HG02938 (cell line): ENCODE data around the gene SAFB2.

Source experiments
- ATAC-seq: cut with Tn5 transposase; IDR thresholded peaks from one replicate; pipeline ENCODE4 v1.9.1; 2021; ENCODE audit warnings: mild to moderate bottlenecking, moderate library complexity; ENCODE audit not compliant: unreplicated experiment

SAFB2 gene

GRCh38 chr19:5585461-5586299 lies 36.9 kb downstream of the SAFB2 start:
- ATAC-seq: no peak

GRCh38 chr19:5580161-5580571 lies 42.4 kb downstream of the SAFB2 start:
- no peak for ATAC-seq

- ATAC-seq: no peak
These were observed 42.9 kb downstream of the SAFB2 start for GRCh38 chr19:5579697-5580096.

GRCh38 chr19:5579286-5579685 lies 43.3 kb downstream of the SAFB2 start:
- ATAC-seq: no peak

- no peak for ATAC-seq
These were observed 44.3 kb downstream of the SAFB2 start for GRCh38 chr19:5578097-5578846.

GRCh38 chr19:5575590-5575989 lies 47.0 kb downstream of the SAFB2 start:
- ATAC-seq: no peak

GRCh38 chr19:5572556-5573286 lies 49.9 kb downstream of the SAFB2 start:
- no peak for ATAC-seq

- no peak for ATAC-seq
These were observed 50.8 kb downstream of the SAFB2 start for GRCh38 chr19:5571777-5572176.

GRCh38 chr19:5567970-5568407 lies 54.6 kb downstream of the SAFB2 start:
- no peak for ATAC-seq

GRCh38 chr19:5567360-5567969 lies 55.1 kb downstream of the SAFB2 start, which contains the start of gene TINCR:
TSS of gene TINCR (minus strand) at chr19:5567953.
- no peak for ATAC-seq

GRCh38 chr19:5564930-5565329 lies 57.6 kb downstream of the SAFB2 start:
- no peak for ATAC-seq

- ATAC-seq: no peak
These were observed 58.5 kb downstream of the SAFB2 start for GRCh38 chr19:5563935-5564612.

GRCh38 chr19:5563008-5563431 lies 59.6 kb downstream of the SAFB2 start:
- no peak for ATAC-seq

GRCh38 chr19:5562280-5562679 lies 60.3 kb downstream of the SAFB2 start:
- ATAC-seq: no peak

GRCh38 chr19:5561559-5561958 lies 61.0 kb downstream of the SAFB2 start:
- ATAC-seq: no peak

- no peak for ATAC-seq
These were observed 62.4 kb downstream of the SAFB2 start for GRCh38 chr19:5560156-5560555.

GRCh38 chr19:5559804-5560133 lies 62.8 kb downstream of the SAFB2 start:
- no peak for ATAC-seq

GRCh38 chr19:5558101-5558621 lies 64.4 kb downstream of the SAFB2 start:
- no peak for ATAC-seq

GRCh38 chr19:5557691-5558090 lies 64.9 kb downstream of the SAFB2 start:
- ATAC-seq: no peak

GRCh38 chr19:5554828-5555227 lies 67.7 kb downstream of the SAFB2 start:
- no peak for ATAC-seq
